GM19043 (cell line): Measurements from ENCODE around the gene SULT1A2.
"Not testable (repeated sequence)": the region's sequence is repeated elsewhere in the genome, so short reads cannot be mapped to it uniquely, and the experiment has no call there.

Experiments used
- ATAC-seq: cut with Tn5 transposase; IDR thresholded peaks from one replicate; pipeline ENCODE4 v1.9.1; 2021; ENCODE audit warnings: low read depth; ENCODE audit not compliant: unreplicated experiment

Gene SULT1A2

GRCh38 chr16:28596840-28597691 is at the start of gene SULT1A2:
SULT1A2 (minus strand) TSS chr16:28597050; CDS start chr16:28595930, 1,120 bp downstream.
- no peak for ATAC-seq

GRCh38 chr16:28639959-28640358 is 43.1 kb upstream of the SULT1A2 start:
- not testable (repeated sequence) for ATAC-seq

GRCh38 chr16:28638359-28638758 is 41.5 kb upstream of the SULT1A2 start:
- ATAC-seq = not testable (repeated sequence)

GRCh38 chr16:28637765-28638164 is 40.9 kb upstream of the SULT1A2 start, which contains the start of gene NPIPB8:
NPIPB8 (plus strand) TSS chr16:28638065; CDS start chr16:28638361, 296 bp downstream.
- ATAC-seq = not testable (repeated sequence)

GRCh38 chr16:28636093-28636823 is 39.4 kb upstream of the SULT1A2 start:
- ATAC-seq = not testable (repeated sequence)

- not testable (repeated sequence) for ATAC-seq
These were observed 34.1 kb upstream of the SULT1A2 start for GRCh38 chr16:28630905-28631304.

GRCh38 chr16:28623172-28623711 is 26.4 kb upstream of the SULT1A2 start:
- ATAC-seq = no peak

- ATAC-seq = not testable (repeated sequence)
These were observed 25.8 kb upstream of the SULT1A2 start for GRCh38 chr16:28622532-28623171.

- no peak for ATAC-seq
These were observed 24.8 kb upstream of the SULT1A2 start for GRCh38 chr16:28621481-28622155.

GRCh38 chr16:28620316-28620715 is 23.5 kb upstream of the SULT1A2 start:
- ATAC-seq = not testable (repeated sequence)

- no peak for ATAC-seq
These were observed 21.0 kb upstream of the SULT1A2 start for GRCh38 chr16:28617874-28618273.

GRCh38 chr16:28616636-28617035 is 19.8 kb upstream of the SULT1A2 start:
- no peak for ATAC-seq

GRCh38 chr16:28616224-28616577 is 19.4 kb upstream of the SULT1A2 start:
- not testable (repeated sequence) for ATAC-seq

GRCh38 chr16:28615486-28616223 is 18.8 kb upstream of the SULT1A2 start:
- ATAC-seq = not testable (repeated sequence)

GRCh38 chr16:28614561-28614960 is 17.7 kb upstream of the SULT1A2 start:
- ATAC-seq = not testable (repeated sequence)

GRCh38 chr16:28613912-28614311 is 17.1 kb upstream of the SULT1A2 start:
- ATAC-seq = not testable (repeated sequence)

- not testable (repeated sequence) for ATAC-seq
These were observed 15.8 kb upstream of the SULT1A2 start for GRCh38 chr16:28612359-28613280.

GRCh38 chr16:28610595-28611191 is 13.8 kb upstream of the SULT1A2 start:
- ATAC-seq = no peak
